IMR-90 (cell line): ENCODE results near the gene C6orf15. TPM values are rescaled to one million over a fixed set of nuclear protein-coding genes. Genes with fewer than 3 reads are reported as not detected.
A peak's percentile ranks its signal among the peaks of the same experiment; 100 is the strongest.

ENCODE experiments used
- ATAC-seq: fragments of 200-7000 bp; cut with Tn5 transposase; 2 replicates; pipeline ENCODE4 v1.9.1; 2020; ENCODE audit warnings: low read depth, mild to moderate bottlenecking, moderate library complexity
- Bru-seq: library from RNA; stranded (reverse); fragments of 400-500 nt; gene quantifications from one replicate; lab custom pipeline; 2021; lab: Mats Ljungman, UMichigan
- BruChase-seq, 2 experiments: library from RNA; stranded (reverse); fragments of 400-500 nt; gene quantifications; one replicate each; lab custom pipeline; 2021; lab: Mats Ljungman, UMichigan
- BruUV-seq: library from RNA; stranded (reverse); fragments of 400-500 nt; replicated peaks from 2 replicates; lab custom pipeline; 2021; lab: Mats Ljungman, UMichigan
- CTCF ChIA-PET: fragments of 300-600 bp; formaldehyde crosslinking; extraction: SDS; loops from one replicate; lab custom pipeline; 2021; ENCODE audit warnings: antibody characterized with exemption; lab: Yijun Ruan, JAX
- POLR2A ChIA-PET: fragments of 300-600 bp; sonication (Branson Sonifier 250); formaldehyde crosslinking; loops from one replicate; lab custom pipeline; 2022; ENCODE audit warnings: antibody characterized with exemption; ENCODE audit not compliant: unreplicated experiment; lab: Charles Lee
- DNase-seq: peaks from one replicate; pipeline ENCODE4 v3.0.0; 2013
- H2AFZ ChIP-seq: replicated peaks from 2 replicates; pipeline ENCODE3; 2013; ENCODE audit warnings: low read length, mild to moderate bottlenecking; ENCODE audit not compliant: poor library complexity
- H2AK5ac ChIP-seq: 2 replicates; pipeline ENCODE4 v1.6.1; 2013; ENCODE audit warnings: low read depth, low read length, inconsistent platforms
- H2AK9ac ChIP-seq: replicated peaks from 2 replicates; pipeline ENCODE3; 2013; ENCODE audit warnings: mild to moderate bottlenecking, low read depth, low read length, moderate library complexity; ENCODE audit not compliant: poor library complexity
- H2BK120ac ChIP-seq: 2 replicates; pipeline ENCODE4 v1.6.1; 2013; ENCODE audit warnings: low read depth, low read length, inconsistent platforms
- H2BK15ac ChIP-seq: 3 replicates; pipeline ENCODE4 v1.6.1; 2013; ENCODE audit warnings: low read depth, low read length, inconsistent platforms
- H2BK20ac ChIP-seq: 2 replicates; pipeline ENCODE4 v1.6.1; 2013; ENCODE audit warnings: low read depth, mild to moderate bottlenecking, inconsistent platforms, low read length, moderate library complexity
- H2BK5ac ChIP-seq: 2 replicates; pipeline ENCODE4 v1.6.1; 2013; ENCODE audit warnings: mild to moderate bottlenecking, low read depth, low read length, inconsistent platforms; ENCODE audit not compliant: poor library complexity, severe bottlenecking
- H3K14ac ChIP-seq: replicated peaks from 2 replicates; pipeline ENCODE4 v1.6.1; 2013; ENCODE audit warnings: low read depth, low read length, inconsistent platforms
- H3K18ac ChIP-seq: 2 replicates; pipeline ENCODE4 v1.6.1; 2013; ENCODE audit warnings: low read depth, low read length, control low read depth
- H3K23ac ChIP-seq: 2 replicates; pipeline ENCODE4 v1.6.1; 2013; ENCODE audit warnings: low read depth, low read length, inconsistent platforms
- H3K27ac ChIP-seq: 2 replicates; pipeline ENCODE4 v1.5.1; 2013; ENCODE audit warnings: mild to moderate bottlenecking, control low read depth, low read length; ENCODE audit not compliant: insufficient read depth
- H3K27me3 ChIP-seq: 2 replicates; pipeline ENCODE4 v1.6.1; 2013; ENCODE audit warnings: low read length; ENCODE audit not compliant: control insufficient read depth, insufficient read depth
- H3K36me3 ChIP-seq: 2 replicates; pipeline ENCODE4 v1.6.1; 2013; ENCODE audit warnings: low read length, mixed read lengths; ENCODE audit not compliant: control insufficient read depth, insufficient read depth
- H3K4ac ChIP-seq: 2 replicates; pipeline ENCODE4 v1.6.1; 2013; ENCODE audit warnings: low read depth, low read length, inconsistent platforms
- H3K4me1 ChIP-seq: 2 replicates; pipeline ENCODE4 v1.6.1; 2013; ENCODE audit warnings: low read length, mixed read lengths; ENCODE audit not compliant: control insufficient read depth, insufficient read depth
- H3K4me2 ChIP-seq: 2 replicates; pipeline ENCODE4 v1.6.1; 2013; ENCODE audit warnings: low read depth, mild to moderate bottlenecking, control low read depth, low read length, moderate library complexity
- H3K4me3 ChIP-seq: 2 replicates; pipeline ENCODE4 v1.5.1; 2013; ENCODE audit warnings: low read depth, mild to moderate bottlenecking, control low read depth, low read length, moderate library complexity; ENCODE audit not compliant: insufficient read depth
- H3K56ac ChIP-seq: 2 replicates; pipeline ENCODE4 v1.6.1; 2013; ENCODE audit warnings: low read length, inconsistent platforms; ENCODE audit not compliant: insufficient read depth; ENCODE audit errors: extremely low read depth
- H3K79me1 ChIP-seq, 2 experiments: 2 replicates each; pipeline ENCODE4 v1.6.1; 2013; ENCODE audit warnings: low read length in 2 of 2, inconsistent platforms in 1 of 2, low read depth in 1 of 2
- H3K9ac ChIP-seq: 2 replicates; pipeline ENCODE4 v1.6.1; 2013; ENCODE audit warnings: low read depth, low read length, control low read depth
- H3K9me1 ChIP-seq: 2 replicates; pipeline ENCODE4 v1.6.1; 2013; ENCODE audit warnings: low read length, inconsistent platforms; ENCODE audit not compliant: insufficient read depth
- H3K9me3 ChIP-seq: 2 replicates; pipeline ENCODE4 v1.6.1; 2013; ENCODE audit warnings: low read length; ENCODE audit not compliant: control insufficient read depth, insufficient read depth
- H4K20me1 ChIP-seq: 2 replicates; pipeline ENCODE4 v1.6.1; 2013; ENCODE audit warnings: low read length, inconsistent platforms; ENCODE audit not compliant: insufficient read depth
- H4K5ac ChIP-seq: 2 replicates; pipeline ENCODE4 v1.6.1; 2013; ENCODE audit warnings: mild to moderate bottlenecking, low read depth, low read length, control low read depth
- H4K8ac ChIP-seq, 2 experiments: 2 replicates each; pipeline ENCODE4 v1.6.1; 2013; ENCODE audit warnings: low read depth in 2 of 2, low read length in 2 of 2, control low read depth in 1 of 2, inconsistent platforms in 1 of 2
- H4K91ac ChIP-seq: 2 replicates; pipeline ENCODE4 v1.6.1; 2013; ENCODE audit warnings: low read depth, low read length, inconsistent platforms; ENCODE audit not compliant: insufficient read depth
- CEBPB ChIP-seq: IDR thresholded peaks from 2 replicates; pipeline ENCODE4 v1.6.1; 2012; ENCODE audit warnings: low read depth, low read length, improper control_type of control experiment
- MAZ ChIP-seq: IDR thresholded peaks from 2 replicates; pipeline ENCODE4 v1.6.1; 2012; ENCODE audit warnings: low read depth, mild to moderate bottlenecking, low read length, improper control_type of control experiment, moderate library complexity, borderline replicate concordance
- POLR2A ChIP-seq: IDR thresholded peaks from 2 replicates; pipeline ENCODE4 v1.6.1; 2012; ENCODE audit warnings: mild to moderate bottlenecking, low read depth, low read length
- RCOR1 ChIP-seq: IDR thresholded peaks from 2 replicates; pipeline ENCODE4 v1.6.1; 2012; ENCODE audit warnings: mild to moderate bottlenecking, low read length, improper control_type of control experiment; ENCODE audit not compliant: insufficient replicate concordance
- WGBS, 2 experiments: methylation state at CpG; one replicate each; pipeline versions ENCODE4 v1.1.5 to v1.1.7; 2013; ENCODE audit warnings: missing lambda C conversion rate in 2 of 2; ENCODE audit not compliant: insufficient read length in 1 of 2; ENCODE audit errors: extremely low coverage in 2 of 2; 5-methylcytosine and 5-hydroxymethylcytosine counted together
- dilution Hi-C: fragments of 300-500 bp; cut with HindIII; formaldehyde crosslinking; loops from one replicate; pipeline ENCODE4 v1.14.3; 2018; ENCODE audit warnings: low sequenced_read_pairs; ENCODE audit not compliant: unreplicated experiment
- in situ Hi-C: fragments of 300-500 bp; cut with MboI; formaldehyde crosslinking; loops from 3 replicates; pipeline ENCODE4 v1.14.3; 2019; ENCODE audit warnings: low sequenced_read_pairs, inconsistent platforms, mixed read lengths
- intact Hi-C: fragments of 100-400 bp; cut with micrococcal nuclease; formaldehyde crosslinking; loops from 2 replicates; pipeline ENCODE4 v1.10.0; 2022
- long read RNA-seq: library from polyadenylated mRNA; unstranded; transcript quantifications from one replicate; pipeline ENCODE4 v2.0.0, GENCODE V29; 2021; ENCODE audit not compliant: unreplicated experiment
- polyA plus RNA-seq, 3 experiments: library from polyadenylated mRNA; depleted of rRNA; stranded (reverse); fragments of >200 nt; gene quantifications; 2 replicates each; pipeline ENCODE4 v1.2.3, GENCODE V29; 2012; ENCODE audit warnings: low replicate concordance in 1 of 3
- total RNA-seq: library from RNA; depleted of rRNA; stranded (reverse); fragments of >200 nt; gene quantifications from 2 replicates; pipeline ENCODE4 v1.2.3, GENCODE V29; 2012; rRNA removed
- TF ChIP-seq, protein P1 (sequence below): fragments of 150-350 bp; IDR thresholded peaks from 2 replicates; pipeline ENCODE4 v1.6.1; 2016; ENCODE audit warnings: low read depth, mild to moderate bottlenecking, low read length, moderate library complexity, borderline replicate concordance
- TF ChIP-seq, protein P2 (sequence below): conservative IDR thresholded peaks from 2 replicates; pipeline ENCODE4 v1.5.1; 2012; ENCODE audit warnings: mild to moderate bottlenecking, low read depth, low read length, improper control_type of control experiment

C6orf15 gene
- total RNA-seq (not detected in 2 replicates), polyA plus RNA-seq (2012; rRNA removed) (not detected in 2 replicates), Bru-seq, nascent RNA (not detected), BruChase-seq, experiment 1, labeled RNA remaining after a 6-hour chase (not detected), BruChase-seq, experiment 2, labeled RNA remaining after a 2-hour chase (not detected)
- not detected in 2 replicates for polyA plus RNA-seq (2012; cell fraction: cytosol; rRNA removed)
- not detected in 2 replicates for polyA plus RNA-seq (2012; cell fraction: nucleus; rRNA removed; ENCODE audit: low replicate concordance)
- long read RNA-seq: 0 reads

DNA sequence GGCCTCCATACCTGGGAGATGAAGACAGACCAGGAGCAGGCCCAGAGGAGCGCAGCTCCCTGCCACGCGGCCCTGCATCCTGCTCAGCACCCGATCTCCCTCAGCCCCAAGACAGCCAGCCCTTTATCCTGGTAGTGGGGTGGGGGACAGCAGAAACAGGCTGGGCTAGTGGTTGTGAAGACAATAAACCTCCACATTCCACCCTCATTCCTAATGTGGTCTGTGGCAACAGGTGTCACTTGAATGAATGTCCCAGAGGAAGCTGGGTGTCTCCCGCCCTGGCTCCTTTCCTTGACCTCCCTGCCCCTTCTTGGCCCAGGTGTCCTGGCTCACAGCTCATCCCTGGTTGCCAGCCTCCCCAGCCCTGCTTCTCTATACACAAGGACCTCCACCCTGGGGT, at the start of gene C6orf15:
C6orf15 (minus strand) TSS at position 98 of the 400 bp plus-strand sequence; CDS start at position 78, 20 bp downstream.
- Histone ChIP-seq H2AK9ac (no peak within 1 kb of the TSS), H3K23ac (no peak within 1 kb of the TSS), H3K4me1 (peaks cover 11% of the 10 kb centered on the region), H3K4ac (no peak within 1 kb of the TSS), H4K91ac (0 out of 2 replicates have a peak within 1 kb of the TSS, but pooled peaks have one; percentile 4), H2AFZ (peak within 1 kb of the TSS; percentile 14), H3K36me3 (no peaks in the 10 kb centered on the region), H3K18ac (no peak within 1 kb of the TSS), H3K4me3 (no peak within 1 kb of the TSS), H3K27ac (no peak within 1 kb of the TSS), H3K56ac (no peak within 1 kb of the TSS), H3K27me3 (peaks cover 28% of the 10 kb centered on the region), H4K20me1 (no peaks in the 10 kb centered on the region), H3K4me2 (no peak within 1 kb of the TSS), H3K9ac (no peak within 1 kb of the TSS), H3K9me1 (peaks cover 15% of the 10 kb centered on the region), H2BK5ac (no peak within 1 kb of the TSS), H4K8ac (no peak within 1 kb of the TSS), H2BK120ac (no peak within 1 kb of the TSS), H2BK15ac (peak within 1 kb of the TSS; percentile 41; the same call in 2 of the 3 replicates), H3K9me3 (no peaks in the 10 kb centered on the region), H3K14ac (no peak within 1 kb of the TSS), H2BK20ac (no peak within 1 kb of the TSS), H4K5ac (no peak within 1 kb of the TSS), H3K79me1 (peaks cover 0 to 9% of the 10 kb centered on the region in 2 experiments; a peak in 2 of 4 replicates), H2AK5ac (peak within 1 kb of the TSS; percentile 52)
- DNase-seq (no peak), ATAC-seq (no peak)
- dilution Hi-C loops (no loop called here), in situ Hi-C loops (no loop called here), intact Hi-C loops (no loop called here)
- no TSS peak for BruUV-seq
- CTCF ChIA-PET: interaction anchor here (0.6 kb wide), 1 partner anchor 207 kb away, joined by 4 read pairs; no protein-coding TSS in a partner anchor
- no CpG with 5 or more reads among the region's 5 CpGs for WGBS, 2 experiments
- POLR2A ChIA-PET: no interaction called here
- TF ChIP-seq POLR2A (no peak), RCOR1 (no peak), MAZ (no peak), CEBPB (no peak)
- TF ChIP-seq, protein P1, sequence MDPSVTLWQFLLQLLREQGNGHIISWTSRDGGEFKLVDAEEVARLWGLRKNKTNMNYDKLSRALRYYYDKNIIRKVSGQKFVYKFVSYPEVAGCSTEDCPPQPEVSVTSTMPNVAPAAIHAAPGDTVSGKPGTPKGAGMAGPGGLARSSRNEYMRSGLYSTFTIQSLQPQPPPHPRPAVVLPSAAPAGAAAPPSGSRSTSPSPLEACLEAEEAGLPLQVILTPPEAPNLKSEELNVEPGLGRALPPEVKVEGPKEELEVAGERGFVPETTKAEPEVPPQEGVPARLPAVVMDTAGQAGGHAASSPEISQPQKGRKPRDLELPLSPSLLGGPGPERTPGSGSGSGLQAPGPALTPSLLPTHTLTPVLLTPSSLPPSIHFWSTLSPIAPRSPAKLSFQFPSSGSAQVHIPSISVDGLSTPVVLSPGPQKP: no peak
- TF ChIP-seq, protein P2, sequence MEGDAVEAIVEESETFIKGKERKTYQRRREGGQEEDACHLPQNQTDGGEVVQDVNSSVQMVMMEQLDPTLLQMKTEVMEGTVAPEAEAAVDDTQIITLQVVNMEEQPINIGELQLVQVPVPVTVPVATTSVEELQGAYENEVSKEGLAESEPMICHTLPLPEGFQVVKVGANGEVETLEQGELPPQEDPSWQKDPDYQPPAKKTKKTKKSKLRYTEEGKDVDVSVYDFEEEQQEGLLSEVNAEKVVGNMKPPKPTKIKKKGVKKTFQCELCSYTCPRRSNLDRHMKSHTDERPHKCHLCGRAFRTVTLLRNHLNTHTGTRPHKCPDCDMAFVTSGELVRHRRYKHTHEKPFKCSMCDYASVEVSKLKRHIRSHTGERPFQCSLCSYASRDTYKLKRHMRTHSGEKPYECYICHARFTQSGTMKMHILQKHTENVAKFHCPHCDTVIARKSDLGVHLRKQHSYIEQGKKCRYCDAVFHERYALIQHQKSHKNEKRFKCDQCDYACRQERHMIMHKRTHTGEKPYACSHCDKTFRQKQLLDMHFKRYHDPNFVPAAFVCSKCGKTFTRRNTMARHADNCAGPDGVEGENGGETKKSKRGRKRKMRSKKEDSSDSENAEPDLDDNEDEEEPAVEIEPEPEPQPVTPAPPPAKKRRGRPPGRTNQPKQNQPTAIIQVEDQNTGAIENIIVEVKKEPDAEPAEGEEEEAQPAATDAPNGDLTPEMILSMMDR: no peak
